ENCODE data around the gene RASL10A. TPM values are rescaled to one million over a fixed set of nuclear protein-coding genes. Genes with fewer than 3 reads are reported as not detected.

The RASL10A gene
- total RNA-seq, 1 donor from 2014 or later = not detected

- Mint-ChIP-seq H3K27me3 (ENCODE audit: unreplicated experiment) (peaks cover 25% of the 10 kb centered on the region), H3K4me3 (ENCODE audit: unreplicated experiment) (peak overlapping the region; percentile 51), H3K36me3 (ENCODE audit: unreplicated experiment) (no peaks in the 10 kb centered on the region), H3K27ac (ENCODE audit: unreplicated experiment) (no peak overlapping the region), H3K9me3 (ENCODE audit: unreplicated experiment) (no peaks in the 10 kb centered on the region), H3K4me1 (ENCODE audit: unreplicated experiment) (peaks cover 33% of the 10 kb centered on the region)
- TF ChIP-seq CTCF (IDR thresholded peaks at IDR 0.05) = no peak
- no peak for DNase-seq (ENCODE audit: extremely low spot score, unreplicated experiment)
Measured at GRCh38 chr22:29313576-29314466, 1.7 kb downstream of the RASL10A start.

DNA sequence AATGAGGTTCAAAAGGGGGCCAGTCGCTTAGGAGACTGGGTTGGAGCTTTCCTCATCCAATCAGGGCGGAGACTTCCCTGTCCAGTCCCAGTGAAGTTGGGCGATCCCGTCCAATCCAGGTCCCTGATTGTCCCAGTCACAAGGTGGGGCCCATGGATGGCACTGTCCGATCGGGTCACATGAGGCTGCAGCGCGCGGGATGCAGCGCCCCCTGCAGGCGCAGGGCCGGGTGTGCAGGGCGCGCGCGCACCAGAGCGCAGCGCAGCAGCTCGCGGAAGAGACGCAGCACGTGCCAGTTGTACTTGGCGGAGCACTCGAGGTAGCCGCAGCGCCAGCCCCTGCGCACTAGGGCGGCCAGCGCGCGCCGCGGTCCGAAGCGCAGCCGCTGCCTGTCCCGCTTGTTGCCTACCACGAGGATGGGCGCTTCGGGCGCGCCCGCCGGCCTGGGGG lies 2.3 kb downstream of the RASL10A start:
- no peaks in the 10 kb centered on the region for H3K36me3 Mint-ChIP-seq (ENCODE audit: unreplicated experiment)
- H3K4me1 Mint-ChIP-seq (ENCODE audit: unreplicated experiment) = peaks cover 38% of the 10 kb centered on the region
- TF ChIP-seq CTCF (IDR thresholded peaks at IDR 0.05) = peak; percentile 53
- peaks cover 25% of the 10 kb centered on the region for H3K27me3 Mint-ChIP-seq (ENCODE audit: unreplicated experiment)
- DNase-seq (ENCODE audit: extremely low spot score, unreplicated experiment) = no peak
- H3K4me3 Mint-ChIP-seq (ENCODE audit: unreplicated experiment) = no peak overlapping the region
- H3K9me3 Mint-ChIP-seq (ENCODE audit: unreplicated experiment) = no peaks in the 10 kb centered on the region
- peak overlapping the region; percentile 52 for H3K27ac Mint-ChIP-seq (ENCODE audit: unreplicated experiment)

DNA sequence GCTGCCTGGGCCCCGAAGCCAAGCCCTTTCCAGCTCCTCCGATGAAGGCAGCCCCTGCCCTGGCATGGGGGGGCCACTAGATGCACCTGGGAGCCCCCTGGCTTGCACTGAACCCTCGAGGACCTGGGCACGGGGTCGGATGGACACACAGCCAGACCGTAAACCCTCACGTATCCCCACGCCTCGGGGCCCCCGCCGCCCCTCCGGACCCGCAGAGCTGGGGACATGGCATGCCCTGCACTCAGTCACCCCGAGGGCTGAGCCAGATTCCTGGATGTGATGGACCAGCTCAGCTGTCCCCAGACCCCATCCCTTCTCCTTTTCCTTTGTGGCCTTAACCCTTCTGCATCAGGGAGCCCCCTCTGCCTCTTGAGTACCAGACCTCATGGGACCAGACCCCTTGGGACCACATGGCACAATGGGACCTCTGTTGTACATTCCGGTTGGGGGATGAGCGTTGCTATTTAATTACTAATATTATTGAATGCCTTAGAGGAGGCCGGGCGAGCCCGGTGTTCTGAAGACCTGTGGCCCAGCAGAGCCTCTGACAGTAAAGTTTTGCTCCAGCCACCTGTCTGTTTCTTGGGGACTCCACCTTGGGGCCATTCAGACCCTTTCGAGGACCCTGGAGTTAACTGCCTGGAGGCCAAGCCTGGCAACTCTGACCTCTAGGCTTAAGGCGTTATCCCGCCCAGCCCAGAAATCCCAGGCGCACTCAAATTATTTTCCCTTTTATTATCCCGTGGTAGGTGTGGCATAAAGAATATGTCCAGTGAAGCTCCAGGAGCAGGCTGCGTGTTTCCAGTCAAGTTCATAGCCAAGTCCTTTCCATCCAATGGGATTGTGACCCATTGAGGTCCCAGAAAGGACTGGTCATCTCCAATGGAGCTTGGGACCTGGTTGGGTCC lies 3.0 kb downstream of the RASL10A start:
- Mint-ChIP-seq H3K4me3 (ENCODE audit: unreplicated experiment) (no peak overlapping the region), H3K4me1 (ENCODE audit: unreplicated experiment) (peaks cover 44% of the 10 kb centered on the region), H3K9me3 (ENCODE audit: unreplicated experiment) (no peaks in the 10 kb centered on the region), H3K27ac (ENCODE audit: unreplicated experiment) (peak overlapping the region; percentile 79), H3K36me3 (ENCODE audit: unreplicated experiment) (no peaks in the 10 kb centered on the region), H3K27me3 (ENCODE audit: unreplicated experiment) (peaks cover 25% of the 10 kb centered on the region)
- DNase-seq (ENCODE audit: extremely low spot score, unreplicated experiment) = no peak
- TF ChIP-seq CTCF (IDR thresholded peaks at IDR 0.05) = no peak

- peaks cover 44% of the 10 kb centered on the region for H3K4me1 Mint-ChIP-seq (ENCODE audit: unreplicated experiment)
- no peak overlapping the region for H3K4me3 Mint-ChIP-seq (ENCODE audit: unreplicated experiment)
- H3K9me3 Mint-ChIP-seq (ENCODE audit: unreplicated experiment) = no peaks in the 10 kb centered on the region
- H3K36me3 Mint-ChIP-seq (ENCODE audit: unreplicated experiment) = no peaks in the 10 kb centered on the region
- H3K27me3 Mint-ChIP-seq (ENCODE audit: unreplicated experiment) = peaks cover 21% of the 10 kb centered on the region
- peak overlapping the region; percentile 97 for H3K27ac Mint-ChIP-seq (ENCODE audit: unreplicated experiment)
- no peak for DNase-seq (ENCODE audit: extremely low spot score, unreplicated experiment)
- TF ChIP-seq CTCF (IDR thresholded peaks at IDR 0.05) = no peak
Measured at GRCh38 chr22:29311464-29312217, 3.9 kb downstream of the RASL10A start.

All from osteocyte (in vitro differentiated cells).